CMK (cell line): Measurements from ENCODE around the gene PACRG.
"Not testable (repeated sequence)": the region's sequence is repeated elsewhere in the genome, so short reads cannot be mapped to it uniquely, and the experiment has no call there.

ENCODE experiments used
- DNase-seq: peaks from one replicate; pipeline ENCODE4 v3.0.0-alpha.2; 2010; ENCODE audit warnings: low read depth

The PACRG gene

GRCh38 chr6:162942866-162943265 lies 215.1 kb downstream of the PACRG start:
- no peak for DNase-seq

- no peak for DNase-seq
Observed at GRCh38 chr6:162943369-162943768, 215.6 kb downstream of the PACRG start.

- no peak for DNase-seq
Observed at GRCh38 chr6:162951164-162951743, 223.5 kb downstream of the PACRG start.

DNA sequence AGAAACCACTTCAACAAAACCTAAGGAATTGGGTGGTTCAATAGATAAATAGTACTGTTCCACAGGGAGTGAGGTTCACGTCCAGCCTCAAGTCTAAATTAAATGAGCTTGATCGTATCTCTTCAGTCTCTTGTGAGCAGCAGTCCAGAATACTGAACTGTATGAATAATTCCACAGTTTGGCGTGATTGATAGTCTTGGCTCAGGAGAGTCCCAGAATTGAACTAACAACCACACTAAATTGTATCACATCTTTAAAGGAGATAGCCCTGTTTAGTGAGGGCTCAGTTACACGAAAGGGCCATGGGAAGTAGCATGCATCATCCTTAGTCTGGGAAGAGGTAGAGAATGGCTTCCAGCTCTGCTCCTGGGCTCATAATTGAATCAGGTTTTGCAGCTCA lies 224.6 kb downstream of the PACRG start:
- no peak for DNase-seq

- no peak for DNase-seq
Observed at GRCh38 chr6:162957062-162957461, 229.3 kb downstream of the PACRG start.

GRCh38 chr6:162960679-162961457 lies 233.1 kb downstream of the PACRG start:
- DNase-seq, result no peak

DNA sequence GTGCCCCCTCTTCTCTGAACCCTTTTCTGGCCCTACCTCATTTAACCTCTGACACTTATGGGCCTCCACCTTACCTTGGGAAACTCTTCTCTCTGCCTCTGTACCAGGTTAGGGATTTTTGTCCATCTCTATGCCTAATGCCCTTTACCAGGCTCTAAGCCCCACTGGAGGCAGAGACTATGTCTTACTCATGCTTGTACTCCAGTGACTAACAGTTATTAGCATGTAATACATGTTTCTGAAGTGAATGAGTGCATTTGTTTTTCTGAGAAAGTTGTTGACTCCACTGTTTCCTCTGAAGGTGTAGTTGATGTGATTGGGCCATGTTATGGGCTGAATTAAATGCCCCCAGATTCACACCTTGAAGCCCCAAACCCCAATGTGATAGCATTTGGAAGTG lies 234.3 kb downstream of the PACRG start:
- no peak for DNase-seq

DNA sequence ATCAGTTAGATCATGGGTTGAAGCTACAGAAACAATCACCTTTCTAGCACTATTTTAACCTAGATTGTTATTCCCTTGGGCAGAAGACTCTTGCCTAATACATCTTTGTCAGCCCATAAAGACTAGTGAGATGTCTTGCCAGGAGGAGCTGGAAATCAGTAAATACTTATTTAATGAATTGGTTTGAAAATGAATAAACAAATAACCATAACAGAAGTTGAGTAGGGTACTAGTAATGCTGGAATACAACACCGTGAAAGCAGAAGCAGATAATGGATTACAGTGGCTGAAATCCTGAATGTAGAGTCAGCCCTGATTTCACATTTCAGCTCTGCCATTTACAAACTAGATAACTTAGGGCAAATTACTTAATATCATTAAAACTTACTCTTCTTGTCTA lies 236.1 kb downstream of the PACRG start:
- DNase-seq, result no peak

GRCh38 chr6:162964488-162965140 lies 236.8 kb downstream of the PACRG start:
- DNase-seq, result no peak

DNA sequence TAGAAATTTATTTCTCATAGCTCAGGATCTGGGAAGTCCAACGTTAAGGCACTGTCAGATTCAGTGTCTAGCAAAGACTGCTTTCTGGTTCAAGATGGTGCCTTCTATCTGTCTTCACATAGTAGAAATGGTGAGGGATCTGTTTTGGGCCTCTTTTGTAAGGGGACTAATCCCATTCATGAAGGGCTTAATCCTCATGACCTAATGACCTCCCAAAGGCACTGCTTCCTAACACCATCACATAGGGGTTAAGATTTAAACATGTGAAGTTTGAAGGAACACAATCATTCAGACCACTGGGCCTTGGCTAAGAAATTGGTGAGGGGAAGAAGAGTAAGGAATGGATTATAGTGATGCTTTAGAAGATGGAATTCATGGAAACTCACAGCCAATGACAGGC lies 237.6 kb downstream of the PACRG start:
- DNase-seq, result no peak

DNA sequence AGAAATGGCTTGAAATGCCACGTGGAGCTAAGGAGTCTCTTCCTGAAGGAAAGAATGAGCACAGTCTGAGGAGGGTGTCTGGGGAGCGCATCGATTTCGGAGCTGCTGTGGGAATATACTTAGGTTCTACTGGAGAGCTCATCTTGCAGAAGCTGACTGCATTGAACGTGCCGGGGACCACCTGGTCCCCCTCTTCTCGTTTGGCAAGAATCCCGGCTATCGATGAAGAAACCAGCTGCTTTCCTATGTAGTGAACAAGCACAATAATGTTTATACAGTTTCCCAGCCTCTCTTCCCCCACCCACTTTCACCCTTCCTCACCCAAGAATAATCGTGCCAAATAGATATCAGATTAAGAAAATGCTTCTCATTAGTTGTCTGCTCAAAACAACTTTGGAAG lies 242.5 kb downstream of the PACRG start:
- no peak for DNase-seq

GRCh38 chr6:162971356-162971755 lies 243.6 kb downstream of the PACRG start:
- no peak for DNase-seq

- DNase-seq, result no peak
Observed at GRCh38 chr6:162973151-162973872, 245.5 kb downstream of the PACRG start.

DNA sequence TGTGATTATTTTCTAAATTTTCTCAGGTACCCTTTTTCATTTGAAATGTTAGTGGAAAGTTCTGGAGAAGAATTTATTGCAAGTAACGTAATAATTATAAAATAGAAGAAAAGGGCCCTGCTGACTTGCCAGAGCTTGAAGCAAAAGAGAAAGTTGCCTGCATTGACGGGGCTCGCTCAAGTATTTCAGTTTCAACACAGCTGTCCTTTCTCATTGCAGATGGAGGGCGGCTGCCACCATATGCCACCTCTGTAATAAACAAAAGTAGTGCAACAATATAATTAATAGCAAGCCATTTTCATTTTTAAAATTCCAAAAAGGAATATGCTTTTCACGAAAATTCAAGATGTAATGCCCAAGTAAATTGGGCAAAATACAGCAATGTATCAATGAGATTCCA lies 246.2 kb downstream of the PACRG start:
- no peak for DNase-seq

DNA sequence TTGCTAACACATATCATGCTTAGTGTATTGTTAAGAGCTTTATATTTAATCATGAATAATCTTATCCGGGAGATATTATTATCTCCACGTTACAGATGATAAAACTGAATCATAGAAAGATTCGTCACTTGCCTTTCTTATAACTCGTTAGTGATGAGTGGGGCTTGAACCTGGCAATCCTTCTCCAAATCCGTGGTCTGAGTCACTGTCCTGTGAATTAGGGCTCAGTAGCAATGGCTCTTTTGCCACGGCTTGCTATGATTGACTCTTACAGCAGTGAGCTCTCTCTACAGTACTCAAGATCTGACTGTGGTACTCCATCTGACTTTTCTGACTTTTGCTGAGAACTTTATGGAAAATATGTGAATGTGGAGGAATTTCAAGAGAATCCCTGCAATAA lies 246.9 kb downstream of the PACRG start:
- DNase-seq, result no peak

DNA sequence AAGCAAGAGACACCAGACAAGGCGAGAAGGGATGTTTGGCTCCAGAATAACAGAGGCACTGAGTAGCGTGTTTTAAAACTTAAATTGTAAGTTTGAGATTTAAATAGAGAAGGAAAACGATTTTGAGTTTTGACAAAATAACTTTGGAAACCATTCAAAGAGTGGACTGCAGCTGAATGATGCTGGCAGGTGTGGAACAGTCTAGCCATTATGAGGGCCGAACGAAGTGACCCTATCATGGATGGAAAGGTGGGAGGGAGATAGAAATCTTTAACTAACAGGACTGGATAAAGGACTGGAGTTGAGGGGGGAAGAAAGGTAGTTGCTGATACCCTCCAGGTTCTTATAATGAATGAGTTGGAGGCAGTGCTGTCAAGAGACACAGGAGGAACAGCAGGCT lies 248.4 kb downstream of the PACRG start:
- no peak for DNase-seq

- not testable (repeated sequence) for DNase-seq
Observed at GRCh38 chr6:162983234-162983633, 255.5 kb downstream of the PACRG start.

- no peak for DNase-seq
Observed at GRCh38 chr6:162998777-162999176, 271.0 kb downstream of the PACRG start.

DNA sequence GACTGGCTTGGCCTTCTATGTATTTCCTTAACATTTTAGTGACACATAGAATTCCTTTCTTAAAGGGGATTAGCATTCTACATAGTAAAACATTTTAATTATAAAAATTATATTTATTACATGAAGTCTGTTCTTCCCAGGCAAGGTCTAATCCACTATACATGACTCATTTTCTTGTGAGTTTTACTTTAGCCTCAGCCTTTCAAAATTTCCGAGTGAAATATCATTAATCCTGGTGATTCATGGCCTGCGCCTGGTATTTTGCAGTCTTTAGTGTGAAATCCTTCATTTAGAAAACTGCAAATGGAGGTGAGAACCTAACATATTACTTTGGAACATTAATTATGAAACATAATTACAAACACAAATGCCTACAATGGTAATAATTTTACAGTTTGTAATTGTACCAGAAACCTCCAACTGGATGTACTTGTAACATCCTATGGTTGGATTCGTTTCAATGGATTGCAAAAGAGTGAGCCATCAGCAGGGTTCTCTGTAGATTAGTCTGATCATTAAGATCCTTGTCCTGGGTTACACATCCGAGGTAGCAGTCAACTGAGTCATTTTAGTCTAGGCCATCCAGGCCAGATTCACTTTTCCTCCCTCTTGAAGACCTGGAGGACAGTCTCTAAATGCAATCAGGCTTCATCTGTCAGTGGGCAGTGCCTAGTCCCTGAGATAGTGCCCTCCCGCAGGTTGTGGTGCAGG lies 272.0 kb downstream of the PACRG start:
- no peak for DNase-seq

GRCh38 chr6:163001330-163001729 lies 273.6 kb downstream of the PACRG start:
- no peak for DNase-seq

GRCh38 chr6:163008186-163008585 lies 280.4 kb downstream of the PACRG start:
- no peak for DNase-seq

- no peak for DNase-seq
Observed at GRCh38 chr6:163008626-163009025, 280.9 kb downstream of the PACRG start.
